Measurements from ENCODE around the gene EHD4.

EHD4 gene

GRCh38 chr15:42002333-42002732, 30.0 kb upstream of the EHD4 start:
- TF ChIP-seq GATA2 (IDR thresholded peaks at IDR 0.05; ENCODE audit: low read depth, low read length), result no peak
- TF ChIP-seq GATA3 (IDR thresholded peaks at IDR 0.05; ENCODE audit: low read depth, low read length), result no peak

DNA sequence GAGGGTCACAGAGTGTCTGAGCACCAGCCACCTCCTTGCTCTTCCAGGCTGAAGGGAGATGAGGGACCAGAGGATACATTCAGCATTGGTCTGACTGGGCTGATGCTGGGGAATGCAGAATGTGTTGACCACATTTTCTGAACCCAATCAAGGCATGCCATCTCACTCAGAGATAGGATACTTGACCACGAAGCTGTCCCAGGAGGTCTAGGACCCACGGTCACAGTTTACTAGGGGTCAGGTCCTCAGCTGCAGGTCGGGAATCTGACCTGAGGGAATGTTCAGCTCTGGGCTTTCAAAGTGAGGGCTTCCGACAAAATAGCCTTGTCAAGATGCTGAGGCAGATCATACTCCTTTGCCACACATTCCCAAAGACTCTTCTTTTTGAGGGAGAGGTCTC, 28.9 kb upstream of the EHD4 start:
- TF ChIP-seq GATA2 (IDR thresholded peaks at IDR 0.05; ENCODE audit: low read depth, low read length), result no peak
- TF ChIP-seq GATA3 (IDR thresholded peaks at IDR 0.05; ENCODE audit: low read depth, low read length), result no peak

DNA sequence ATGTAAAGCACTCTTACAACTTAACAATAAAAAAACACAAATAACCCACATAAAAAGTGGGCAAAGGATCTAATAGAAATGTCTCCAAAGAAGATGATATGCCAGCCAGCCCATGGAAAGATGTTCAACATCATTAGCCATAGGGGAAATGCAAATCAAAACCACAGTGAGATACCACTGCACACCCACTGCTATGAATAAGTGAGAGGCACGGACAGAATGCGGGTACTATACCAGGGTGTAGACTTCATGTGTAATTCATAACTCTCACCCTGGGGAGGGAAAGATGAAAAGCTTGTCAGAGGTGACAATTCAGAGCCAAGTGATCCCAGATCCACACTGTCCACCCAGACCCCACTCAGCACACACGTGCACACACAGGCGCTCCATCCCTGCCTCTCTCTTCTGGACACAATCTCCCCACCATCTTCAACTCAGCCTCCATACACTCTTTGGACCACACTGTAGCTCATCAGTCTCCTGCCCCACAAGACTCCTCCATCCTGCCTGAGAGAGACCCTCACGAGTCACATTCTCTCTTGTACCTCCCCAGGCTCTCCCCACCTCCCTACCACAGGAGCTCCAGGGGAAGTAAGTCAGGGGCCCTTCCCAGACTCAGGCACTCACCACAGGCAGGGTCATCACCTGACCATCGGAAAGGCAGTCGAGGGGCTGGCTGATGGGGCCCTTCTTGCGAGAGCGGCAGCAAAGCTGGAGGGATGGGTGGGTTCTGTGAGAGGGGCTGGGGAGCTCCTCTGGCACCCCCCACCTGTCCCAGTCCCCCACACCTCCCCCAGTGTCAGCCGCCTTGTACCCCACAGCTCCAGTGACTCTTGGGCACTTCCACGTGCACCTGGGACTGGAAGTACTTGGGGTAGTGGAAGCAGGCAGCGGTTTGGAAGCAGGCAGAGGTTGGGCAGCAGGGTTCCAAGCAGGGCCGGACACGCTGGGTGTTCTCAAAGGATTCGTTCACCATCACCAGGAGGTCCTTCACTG, 27.2 kb upstream of the EHD4 start:
- no peak for TF ChIP-seq GATA2 (IDR thresholded peaks at IDR 0.05; ENCODE audit: low read depth, low read length)
- TF ChIP-seq GATA3 (IDR thresholded peaks at IDR 0.05; ENCODE audit: low read depth, low read length), result no peak

GRCh38 chr15:41997845-41998244, 25.5 kb upstream of the EHD4 start:
- TF ChIP-seq GATA2 (IDR thresholded peaks at IDR 0.05; ENCODE audit: low read depth, low read length) (no peak), GATA3 (IDR thresholded peaks at IDR 0.05; ENCODE audit: low read depth, low read length) (no peak)

- TF ChIP-seq GATA3 (IDR thresholded peaks at IDR 0.05; ENCODE audit: low read depth, low read length) (no peak), GATA2 (IDR thresholded peaks at IDR 0.05; ENCODE audit: low read depth, low read length) (no peak)
Measured at GRCh38 chr15:41996921-41997592, 24.7 kb upstream of the EHD4 start.

GRCh38 chr15:41996376-41996775, 24.0 kb upstream of the EHD4 start:
- TF ChIP-seq GATA2 (IDR thresholded peaks at IDR 0.05; ENCODE audit: low read depth, low read length) (no peak), GATA3 (IDR thresholded peaks at IDR 0.05; ENCODE audit: low read depth, low read length) (no peak)

DNA sequence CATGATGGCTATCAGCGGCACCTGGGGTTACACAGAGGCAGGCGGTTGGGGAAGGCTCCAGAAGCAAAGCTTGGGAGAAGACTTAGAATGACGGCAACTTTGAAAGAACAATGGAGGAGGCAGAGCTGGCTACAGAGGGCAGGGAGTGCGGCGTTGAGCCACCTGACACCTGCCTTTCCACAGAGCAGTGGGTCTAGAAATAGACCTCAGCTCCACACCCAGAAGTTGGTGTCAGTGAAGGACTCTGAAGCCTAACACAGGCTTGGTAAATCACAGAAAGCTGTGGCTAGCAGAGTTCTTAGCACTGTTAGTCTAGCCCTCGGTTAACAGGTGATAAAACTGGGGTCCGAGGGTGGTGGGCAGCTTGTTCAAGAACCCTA, 23.1 kb upstream of the EHD4 start:
- TF ChIP-seq GATA3 (IDR thresholded peaks at IDR 0.05; ENCODE audit: low read depth, low read length) (no peak), GATA2 (IDR thresholded peaks at IDR 0.05; ENCODE audit: low read depth, low read length) (no peak)

DNA sequence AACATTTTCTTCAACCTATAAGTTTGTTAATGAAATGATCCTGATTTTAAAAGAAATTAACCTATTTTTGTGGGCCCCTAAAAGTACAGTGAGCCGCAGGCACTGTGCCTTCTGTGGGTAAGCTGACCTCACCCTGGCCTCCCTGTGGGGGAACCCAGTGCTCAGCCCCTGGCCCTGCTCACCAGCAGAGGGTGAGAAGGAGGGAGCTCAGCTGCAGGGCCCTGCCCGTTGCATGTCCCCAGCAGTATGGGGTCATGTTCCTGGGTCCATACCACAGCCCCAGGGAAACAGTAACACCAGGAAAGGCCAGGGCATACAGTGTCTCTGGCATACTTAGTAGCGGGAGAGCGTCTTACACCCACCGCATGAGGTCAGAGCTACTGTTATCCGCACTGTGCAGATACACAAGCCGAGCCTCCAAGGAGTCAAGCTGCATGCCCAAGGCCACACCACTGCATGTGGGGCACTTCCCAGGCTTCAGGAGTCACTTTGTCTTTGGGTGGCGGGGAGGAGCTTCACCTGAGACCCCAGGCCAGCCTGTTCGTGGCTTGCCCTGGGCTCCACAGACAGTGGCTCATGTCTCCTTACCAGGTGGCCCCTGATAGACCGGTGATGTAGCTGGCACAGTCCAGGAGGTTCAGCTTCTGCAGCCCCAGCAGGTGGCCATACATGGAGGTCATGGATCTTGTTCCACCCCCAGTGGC, 22.6 kb upstream of the EHD4 start:
- no peak for TF ChIP-seq GATA3 (IDR thresholded peaks at IDR 0.05; ENCODE audit: low read depth, low read length)

DNA sequence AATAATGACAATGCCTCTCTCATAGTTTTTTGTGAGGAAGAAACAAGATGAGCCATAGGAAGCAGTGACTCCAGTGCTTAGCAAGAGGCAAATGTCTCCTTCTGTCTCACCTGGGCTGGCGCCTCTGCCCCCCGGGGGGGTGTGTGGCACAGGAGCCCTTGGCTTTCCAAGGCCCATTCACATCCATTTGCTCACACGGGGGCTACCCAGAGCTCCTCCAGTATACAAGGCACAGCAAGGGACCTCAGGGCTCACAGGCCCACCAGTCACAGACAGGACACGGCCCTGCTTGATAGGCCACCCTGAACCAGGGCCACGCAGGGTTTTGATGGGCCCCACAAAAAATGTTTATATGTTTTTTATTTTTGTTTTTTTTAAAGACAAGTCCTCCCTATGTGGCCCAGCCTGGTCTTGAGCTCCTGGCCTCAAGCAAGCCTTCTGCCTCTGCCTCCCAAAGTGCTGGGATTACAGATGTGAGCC, 21.9 kb upstream of the EHD4 start:
- TF ChIP-seq GATA2 (IDR thresholded peaks at IDR 0.05; ENCODE audit: low read depth, low read length) (no peak), GATA3 (IDR thresholded peaks at IDR 0.05; ENCODE audit: low read depth, low read length) (no peak)

- TF ChIP-seq GATA3 (IDR thresholded peaks at IDR 0.05; ENCODE audit: low read depth, low read length) (no peak), GATA2 (IDR thresholded peaks at IDR 0.05; ENCODE audit: low read depth, low read length) (no peak)
Measured at GRCh38 chr15:41993472-41994170, 21.3 kb upstream of the EHD4 start.

GRCh38 chr15:41992803-41993190, 20.4 kb upstream of the EHD4 start:
- TF ChIP-seq GATA2 (IDR thresholded peaks at IDR 0.05; ENCODE audit: low read depth, low read length) (no peak), GATA3 (IDR thresholded peaks at IDR 0.05; ENCODE audit: low read depth, low read length) (no peak)

DNA sequence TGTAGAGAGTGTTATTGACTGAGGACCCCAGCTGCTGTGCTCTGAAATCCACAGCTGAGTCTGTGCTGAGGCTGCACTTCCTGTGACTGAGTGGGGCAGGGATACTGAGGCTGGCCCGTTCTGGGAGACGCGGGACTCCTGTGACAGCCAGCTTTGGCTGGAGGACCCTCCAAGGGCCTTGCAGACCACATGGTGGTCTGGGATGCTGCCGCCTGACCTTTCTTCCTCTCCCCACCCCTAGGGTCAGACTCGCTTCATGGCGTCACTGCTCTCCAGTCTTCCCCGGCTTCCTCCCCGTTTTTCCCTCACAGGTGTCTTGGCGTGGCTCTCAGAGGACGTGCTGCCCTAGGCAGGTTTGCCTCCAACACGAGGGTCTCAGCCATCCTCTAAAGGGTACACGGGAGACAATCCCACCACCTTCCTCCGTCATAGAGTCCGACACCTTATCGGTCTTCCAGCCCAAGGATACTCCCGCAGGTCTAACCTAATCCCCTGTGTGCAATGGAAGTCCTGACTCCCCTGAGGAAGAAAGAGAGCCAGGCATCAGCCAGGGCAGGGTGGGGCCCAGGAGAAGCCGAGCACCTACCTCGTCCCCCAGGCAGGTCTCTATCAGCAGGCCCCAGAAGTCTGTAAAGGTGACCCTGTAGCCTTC, 19.9 kb upstream of the EHD4 start:
- TF ChIP-seq GATA2 (IDR thresholded peaks at IDR 0.05; ENCODE audit: low read depth, low read length), result no peak
- TF ChIP-seq GATA3 (IDR thresholded peaks at IDR 0.05; ENCODE audit: low read depth, low read length), result no peak

DNA sequence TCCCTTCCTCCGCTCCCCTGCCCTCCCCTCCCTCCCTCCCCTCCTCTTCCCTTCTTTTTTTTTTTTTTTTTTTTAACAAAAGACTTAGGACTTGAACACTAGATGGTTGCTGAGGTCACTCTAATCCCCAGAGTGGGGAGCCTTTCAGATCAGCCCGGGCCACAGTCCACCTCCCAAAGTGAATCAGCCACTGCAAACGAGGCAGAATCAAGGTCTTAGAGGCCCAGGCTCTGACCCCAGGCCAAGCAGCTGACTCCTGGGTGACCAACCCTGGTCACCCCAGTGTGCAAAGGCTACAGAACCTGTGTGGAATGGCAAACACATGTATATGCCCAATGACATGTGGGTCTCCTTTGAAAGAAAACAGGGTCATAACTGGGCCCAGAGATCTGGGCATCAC, 18.3 kb upstream of the EHD4 start:
- TF ChIP-seq GATA3 (IDR thresholded peaks at IDR 0.05; ENCODE audit: low read depth, low read length) (no peak), GATA2 (IDR thresholded peaks at IDR 0.05; ENCODE audit: low read depth, low read length) (no peak)
